Measurements from ENCODE around the gene BDKRB2. TPM values are rescaled to one million over a fixed set of nuclear protein-coding genes. Genes with fewer than 3 reads are reported as not detected.

BDKRB2 gene
- total RNA-seq, 1 donor from 2014 or later, result 0.29 TPM

DNA sequence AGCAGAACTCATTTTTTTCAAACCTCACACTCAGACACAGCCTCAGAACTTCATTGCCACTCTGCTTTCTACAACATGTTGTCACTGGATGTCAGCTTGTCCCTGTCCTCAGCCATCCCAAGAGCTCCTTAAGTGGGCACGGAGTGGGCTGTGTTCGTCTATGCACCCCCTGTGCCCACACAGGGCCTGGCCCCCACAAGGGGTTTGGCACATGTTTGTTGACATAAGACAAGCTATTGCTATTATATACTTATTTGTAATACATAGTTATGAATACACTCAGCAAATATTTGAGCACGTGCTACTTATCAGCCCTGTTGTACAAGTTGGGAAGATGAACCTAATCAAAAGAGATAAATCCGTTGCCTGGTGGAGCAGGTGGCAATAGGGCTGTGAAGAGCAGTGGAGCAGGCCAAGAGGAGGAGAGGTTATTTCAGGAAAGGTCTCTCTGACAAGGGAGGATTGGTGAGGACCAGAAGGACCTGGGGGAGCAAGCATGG is 47.1 kb downstream of the BDKRB2 start:
- H3K4me3 ChIP-seq (ENCODE audit: low read depth, low read length), result no peak overlapping the region
- TF ChIP-seq, protein P1, sequence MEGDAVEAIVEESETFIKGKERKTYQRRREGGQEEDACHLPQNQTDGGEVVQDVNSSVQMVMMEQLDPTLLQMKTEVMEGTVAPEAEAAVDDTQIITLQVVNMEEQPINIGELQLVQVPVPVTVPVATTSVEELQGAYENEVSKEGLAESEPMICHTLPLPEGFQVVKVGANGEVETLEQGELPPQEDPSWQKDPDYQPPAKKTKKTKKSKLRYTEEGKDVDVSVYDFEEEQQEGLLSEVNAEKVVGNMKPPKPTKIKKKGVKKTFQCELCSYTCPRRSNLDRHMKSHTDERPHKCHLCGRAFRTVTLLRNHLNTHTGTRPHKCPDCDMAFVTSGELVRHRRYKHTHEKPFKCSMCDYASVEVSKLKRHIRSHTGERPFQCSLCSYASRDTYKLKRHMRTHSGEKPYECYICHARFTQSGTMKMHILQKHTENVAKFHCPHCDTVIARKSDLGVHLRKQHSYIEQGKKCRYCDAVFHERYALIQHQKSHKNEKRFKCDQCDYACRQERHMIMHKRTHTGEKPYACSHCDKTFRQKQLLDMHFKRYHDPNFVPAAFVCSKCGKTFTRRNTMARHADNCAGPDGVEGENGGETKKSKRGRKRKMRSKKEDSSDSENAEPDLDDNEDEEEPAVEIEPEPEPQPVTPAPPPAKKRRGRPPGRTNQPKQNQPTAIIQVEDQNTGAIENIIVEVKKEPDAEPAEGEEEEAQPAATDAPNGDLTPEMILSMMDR (conservative IDR thresholded peaks at IDR 0.05; ENCODE audit: low read depth, low read length), result no peak
- DNase-seq (ENCODE audit: low read depth), result no peak

DNA sequence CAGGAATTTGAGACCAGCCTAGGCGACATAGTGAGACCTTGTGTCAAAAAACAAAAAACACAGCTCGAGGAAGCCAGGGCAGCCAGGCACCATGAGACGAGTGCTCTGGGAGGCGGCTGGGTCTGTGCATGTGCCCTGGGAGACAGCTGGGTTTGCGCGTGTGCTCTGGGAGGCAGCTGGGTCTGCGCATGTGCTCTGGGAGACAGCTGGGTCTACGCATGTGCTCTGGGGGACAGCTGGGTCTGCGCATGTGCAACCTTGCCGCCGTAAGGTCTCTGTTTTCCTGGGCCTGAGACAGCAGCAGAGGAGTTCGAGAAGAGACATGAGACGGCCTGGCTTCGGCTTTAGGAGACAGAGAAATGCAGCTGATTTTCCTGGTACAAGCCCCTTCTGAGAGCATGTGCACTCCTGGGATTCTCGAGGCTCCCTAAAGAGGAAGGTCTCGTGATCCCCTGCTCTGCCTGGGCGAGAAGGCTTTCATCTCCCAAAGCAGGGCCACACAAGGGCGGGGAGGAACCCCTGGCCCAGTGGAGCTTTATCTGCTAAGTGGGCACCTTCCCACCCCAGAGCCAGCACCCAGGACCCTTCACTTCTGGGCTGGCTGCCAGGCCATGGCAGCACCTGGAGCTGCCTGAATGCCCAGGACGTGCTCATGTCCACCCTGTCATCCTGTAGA is 47.8 kb downstream of the BDKRB2 start:
- H3K4me3 ChIP-seq (ENCODE audit: low read depth, low read length), result no peak overlapping the region
- TF ChIP-seq, protein P1 (conservative IDR thresholded peaks at IDR 0.05; ENCODE audit: low read depth, low read length), result no peak
- DNase-seq (ENCODE audit: low read depth), result no peak

DNA sequence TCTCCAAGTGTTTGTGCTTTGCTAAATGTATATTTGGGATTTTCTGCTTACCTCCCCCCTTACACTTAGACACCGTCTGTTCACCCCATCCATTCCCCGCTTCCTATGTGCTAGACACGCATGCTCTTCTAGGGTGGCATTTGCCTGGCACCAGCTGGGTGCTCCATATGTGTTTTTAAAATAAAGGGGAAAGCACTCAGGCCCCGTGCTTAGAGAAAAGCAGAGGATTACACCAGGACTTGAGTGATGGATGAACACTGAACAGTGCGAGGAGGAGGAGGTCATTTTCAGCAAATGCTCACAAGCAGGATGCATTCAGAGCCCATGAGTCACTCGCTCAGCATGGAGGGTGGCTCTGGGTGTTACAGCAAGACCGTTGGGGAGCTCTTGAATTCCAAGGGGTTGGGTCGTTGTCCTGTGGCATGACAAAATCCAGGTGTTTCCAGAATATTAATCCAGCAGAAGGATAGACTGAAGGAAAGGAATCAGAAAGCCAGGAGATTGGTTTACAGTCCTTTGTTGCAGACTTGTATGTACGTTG is 48.4 kb downstream of the BDKRB2 start:
- no peak for DNase-seq (ENCODE audit: low read depth)
- H3K4me3 ChIP-seq (ENCODE audit: low read depth, low read length), result no peak overlapping the region
- TF ChIP-seq, protein P1 (conservative IDR thresholded peaks at IDR 0.05; ENCODE audit: low read depth, low read length), result no peak

DNA sequence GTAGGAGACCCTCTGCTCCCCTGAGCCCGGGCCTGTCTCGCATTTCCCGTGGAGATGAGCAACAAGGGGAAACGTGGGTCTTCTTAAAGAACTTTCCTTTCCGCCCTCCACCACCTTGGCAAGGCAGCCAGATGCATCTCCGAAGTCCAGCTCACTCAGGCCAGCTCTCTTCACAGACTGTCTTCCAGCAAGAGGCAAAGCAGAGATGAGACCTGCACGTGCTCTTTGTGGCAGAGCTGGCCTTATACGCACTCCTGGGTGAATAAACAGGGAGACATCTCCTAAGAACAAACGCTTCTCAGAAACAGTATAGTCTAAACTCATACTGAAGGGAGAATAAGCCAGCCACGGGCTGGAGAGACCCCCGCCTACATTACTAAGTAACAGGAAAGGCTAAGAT is 50.0 kb downstream of the BDKRB2 start:
- no peak for DNase-seq (ENCODE audit: low read depth)
- TF ChIP-seq, protein P1 (conservative IDR thresholded peaks at IDR 0.05; ENCODE audit: low read depth, low read length), result no peak
- H3K4me3 ChIP-seq (ENCODE audit: low read depth, low read length), result no peak overlapping the region

DNA sequence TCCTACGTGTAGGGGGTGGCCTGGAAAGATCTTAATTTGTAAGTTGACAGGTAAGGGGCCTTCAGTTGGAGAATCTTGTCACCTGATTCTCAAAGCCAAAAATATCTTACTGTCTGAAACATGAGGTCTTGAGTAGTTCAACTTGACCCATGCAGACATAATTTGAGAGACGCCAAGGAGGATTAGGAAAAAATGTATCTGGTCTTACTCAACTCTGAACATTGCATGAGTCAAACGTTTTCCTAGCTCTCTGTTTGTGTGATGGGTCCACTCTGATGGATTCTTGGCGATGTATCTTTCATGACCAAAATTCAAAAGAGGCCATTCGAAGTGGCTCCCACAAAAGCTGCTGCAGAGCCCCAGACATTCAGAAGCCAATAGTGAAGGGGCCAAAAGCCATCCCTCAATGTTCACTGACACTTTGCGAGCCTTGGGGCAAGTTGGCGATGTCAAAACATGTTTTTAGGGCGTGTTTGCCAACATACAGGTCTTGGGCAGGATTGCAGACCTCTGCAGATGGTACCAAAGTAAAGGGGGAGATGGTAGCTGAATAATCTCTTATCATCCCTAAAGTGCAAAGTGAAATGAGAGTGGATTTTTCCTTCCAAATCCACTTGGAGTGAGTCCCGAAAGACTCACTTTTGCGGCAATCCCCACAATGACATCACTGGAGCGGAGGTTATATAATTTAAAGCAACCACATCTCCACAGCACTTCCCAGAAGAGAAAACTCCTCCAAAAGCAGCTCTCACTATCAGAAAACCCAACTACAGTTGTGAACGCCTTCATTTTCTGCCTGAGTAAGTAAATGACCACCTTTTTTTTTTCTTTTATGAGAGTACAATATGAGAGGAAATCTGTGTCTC is 51.1 kb downstream of the BDKRB2 start, which contains the start of gene BDKRB1:
TSS of gene BDKRB1 (plus strand) at position 710 of the 866 bp plus-strand sequence. CDS start 7,473 bp downstream, outside the sequence.
- TF ChIP-seq, protein P1 (conservative IDR thresholded peaks at IDR 0.05; ENCODE audit: low read depth, low read length), result no peak
- DNase-seq (ENCODE audit: low read depth), result no peak
- H3K4me3 ChIP-seq (ENCODE audit: low read depth, low read length), result no peak within 1 kb of the TSS

DNA sequence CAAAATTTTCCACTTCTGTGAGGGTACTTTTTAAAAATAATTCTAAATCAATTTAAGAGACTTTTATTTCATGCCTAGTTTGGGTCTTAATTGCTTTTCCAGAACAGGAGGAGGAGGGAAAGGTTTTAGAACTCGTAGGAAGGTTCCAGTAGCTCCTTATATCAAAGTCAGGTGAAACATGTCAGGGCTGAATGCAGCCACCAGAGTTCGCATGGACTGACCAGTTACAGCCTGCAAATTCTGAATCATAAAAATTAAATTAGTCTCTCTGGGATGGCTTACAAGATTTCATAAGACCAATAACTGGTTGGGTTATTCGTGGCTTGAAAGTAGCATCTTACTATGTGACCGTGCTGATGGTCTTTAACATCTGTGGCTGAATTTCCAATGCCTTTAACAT is 51.8 kb downstream of the BDKRB2 start:
- H3K4me3 ChIP-seq (ENCODE audit: low read depth, low read length), result no peak overlapping the region
- no peak for DNase-seq (ENCODE audit: low read depth)
- TF ChIP-seq, protein P1 (conservative IDR thresholded peaks at IDR 0.05; ENCODE audit: low read depth, low read length), result no peak
